ENCODE results near the gene CORO2B.

DNA sequence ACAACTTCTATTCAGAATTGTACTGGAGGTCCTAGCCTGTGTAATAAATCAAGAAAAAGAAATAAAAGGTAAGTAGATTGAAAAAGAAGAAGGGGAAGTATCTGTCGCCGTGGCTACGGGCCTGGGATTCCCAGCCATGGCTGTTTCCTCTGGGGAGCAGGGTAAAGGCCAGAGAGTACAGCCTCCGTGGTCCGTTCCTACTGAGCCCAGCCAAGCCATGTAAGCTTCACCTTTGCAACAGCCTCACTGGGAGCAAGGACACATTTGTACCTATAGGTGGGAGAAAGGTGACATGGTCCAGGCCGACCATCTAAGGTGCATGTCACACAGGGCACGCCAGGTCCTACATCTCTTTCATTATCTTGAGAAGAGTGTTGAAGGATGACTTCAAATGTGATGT, 170.6 kb downstream of the CORO2B start:
- TF ChIP-seq CTCF (IDR thresholded peaks at IDR 0.05; ENCODE audit: borderline replicate concordance, extremely low read depth, low read length, poor library complexity, severe bottlenecking) (no peak), EZH2 (IDR thresholded peaks at IDR 0.05; ENCODE audit: borderline replicate concordance, low read depth, low read length, severe bottlenecking) (no peak)

Measured in DND-41 (cell line).